ENCODE measurements around the gene KLK12.
"Not testable (repeated sequence)": the region's sequence is repeated elsewhere in the genome, so short reads cannot be mapped to it uniquely, and the experiment has no call there.

Gene KLK12

DNA sequence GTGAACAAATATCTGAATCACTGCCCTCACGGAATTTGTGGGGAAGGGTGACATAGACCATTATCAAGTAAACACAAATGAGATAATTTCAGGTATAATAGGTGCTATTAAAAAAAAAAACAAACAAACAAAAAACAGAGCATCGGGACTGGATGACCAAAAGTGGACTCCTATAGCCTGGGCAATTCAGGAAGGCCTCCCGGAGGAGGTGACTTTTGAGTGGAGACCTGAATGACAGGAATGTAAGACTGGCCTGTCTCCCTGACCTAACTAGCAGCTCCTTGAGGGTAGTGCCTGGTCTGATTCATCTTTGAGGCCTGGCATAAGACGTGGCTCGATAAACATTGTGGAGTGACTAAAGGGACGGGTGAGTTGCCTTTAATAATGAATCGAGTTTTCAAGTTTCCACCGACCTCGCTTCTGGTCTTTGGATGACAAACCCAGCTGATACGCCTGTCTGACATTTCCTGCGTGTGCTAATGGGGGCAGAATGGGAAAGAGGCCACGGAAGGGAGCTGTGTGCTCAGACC, 22.1 kb downstream of the KLK12 start:
- DNase-seq = no peak

DNA sequence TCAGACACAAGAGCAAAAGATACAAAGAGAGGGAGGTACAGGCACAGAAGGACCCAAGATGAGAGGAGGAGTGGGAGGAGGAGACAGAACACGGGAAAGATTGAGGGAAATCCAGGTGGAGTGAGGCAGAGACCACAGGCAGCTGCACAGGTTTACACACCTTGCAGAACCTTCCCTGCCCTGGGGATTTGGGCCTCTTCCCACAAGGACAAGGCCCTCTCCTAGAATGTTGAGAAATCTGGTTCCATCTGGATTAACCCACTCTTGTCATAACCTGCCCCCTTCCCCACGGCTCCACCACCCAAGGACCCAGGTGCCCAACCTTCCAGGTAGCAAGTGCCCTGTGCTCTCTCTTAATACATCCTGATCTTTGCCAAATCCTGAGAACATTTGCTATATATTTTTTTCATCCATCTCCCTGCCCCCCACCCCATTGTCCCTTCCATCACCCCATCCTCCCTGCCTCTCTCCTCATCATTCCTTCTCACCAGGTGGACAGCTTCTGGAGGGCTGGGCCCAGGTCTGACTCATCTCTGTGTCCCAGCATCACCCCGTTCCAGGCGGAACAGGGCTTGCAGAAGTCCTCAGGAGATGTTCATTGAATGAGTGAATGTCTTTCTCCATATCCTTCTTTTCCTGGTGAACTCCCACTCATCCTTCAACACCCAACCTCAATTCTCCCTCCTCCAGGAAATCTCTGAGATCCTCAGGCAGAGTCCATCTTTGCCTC, 24.6 kb downstream of the KLK12 start:
- DNase-seq = no peak

DNA sequence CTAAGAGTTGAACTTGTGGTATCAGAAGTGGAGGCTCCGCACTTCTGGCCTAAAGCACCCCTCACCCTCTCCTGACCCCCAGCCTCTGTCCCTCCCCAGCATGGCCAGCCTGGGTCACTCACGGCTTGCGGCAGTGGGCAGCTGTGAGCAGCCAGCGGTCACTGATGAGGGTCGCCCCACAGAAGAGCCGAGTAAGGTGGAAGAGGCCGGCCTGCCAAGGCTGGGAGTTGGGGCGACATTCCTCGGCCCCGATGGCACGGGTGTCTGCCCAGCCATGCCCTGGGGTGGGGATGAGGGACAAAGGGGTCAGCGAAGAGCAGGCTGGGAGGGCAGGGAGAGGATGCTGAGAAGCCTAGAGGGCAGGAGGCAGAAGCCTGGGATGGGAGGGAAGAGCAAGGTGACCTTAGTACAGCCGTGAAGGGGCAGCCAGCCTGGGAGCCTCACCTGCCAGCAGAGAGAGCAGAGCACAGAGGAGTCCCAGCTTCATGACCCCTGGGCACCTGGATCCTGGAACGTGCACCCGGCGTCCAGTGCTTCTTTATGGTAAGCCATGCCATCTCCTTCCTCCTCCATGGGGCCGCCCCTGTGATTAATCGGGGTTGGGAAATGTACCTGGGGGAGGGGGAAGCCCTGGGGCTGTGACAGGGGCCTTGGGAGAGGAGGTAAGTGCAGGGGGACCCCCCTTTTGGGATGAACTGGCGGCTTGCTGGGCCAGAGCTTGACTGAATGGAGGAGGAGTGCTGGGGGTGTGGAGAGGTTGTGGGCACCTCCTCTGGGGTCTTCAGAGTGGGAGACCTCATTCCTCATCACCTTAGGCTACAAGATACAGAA, 25.5 kb downstream of the KLK12 start:
- no peak for DNase-seq

DNA sequence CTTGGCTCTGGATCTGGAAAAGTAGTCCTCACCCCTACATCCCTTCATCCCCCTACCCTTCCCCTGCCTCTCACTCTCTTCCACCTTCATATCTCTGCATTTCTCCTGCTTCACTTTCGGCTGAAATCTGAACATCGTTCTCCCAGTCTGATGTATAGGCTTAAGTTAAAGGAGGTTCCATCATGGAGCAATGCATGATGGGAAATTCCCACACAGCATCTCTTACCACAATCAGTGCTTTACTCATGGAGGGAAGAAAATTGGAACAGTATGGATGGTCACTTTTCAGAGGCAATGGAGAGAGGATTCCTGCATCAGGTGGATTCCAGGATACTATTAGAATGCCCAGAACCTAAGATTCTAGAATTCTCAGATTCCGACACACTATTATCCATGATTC, 27.3 kb downstream of the KLK12 start:
- DNase-seq = no peak

DNA sequence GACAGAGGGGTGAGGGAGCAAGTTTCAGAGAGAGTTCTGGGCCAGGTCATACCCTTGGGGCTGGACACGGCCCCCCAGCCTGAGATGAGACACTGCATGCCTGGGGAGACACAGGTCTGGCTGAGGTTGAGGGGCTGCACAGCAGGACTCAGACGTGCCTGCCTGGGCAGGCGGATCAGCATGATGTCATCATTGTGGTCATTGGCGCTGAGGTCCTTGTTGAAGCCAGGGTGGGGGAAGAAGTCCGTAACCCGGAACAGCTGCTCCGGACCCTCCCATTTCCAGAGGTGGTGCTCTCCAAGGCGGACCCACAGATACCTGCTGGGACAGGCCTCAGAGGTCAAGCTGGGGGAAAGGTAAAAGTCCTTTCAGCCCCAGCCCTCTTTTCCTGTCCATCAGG, 28.4 kb downstream of the KLK12 start:
- DNase-seq = no peak

DNA sequence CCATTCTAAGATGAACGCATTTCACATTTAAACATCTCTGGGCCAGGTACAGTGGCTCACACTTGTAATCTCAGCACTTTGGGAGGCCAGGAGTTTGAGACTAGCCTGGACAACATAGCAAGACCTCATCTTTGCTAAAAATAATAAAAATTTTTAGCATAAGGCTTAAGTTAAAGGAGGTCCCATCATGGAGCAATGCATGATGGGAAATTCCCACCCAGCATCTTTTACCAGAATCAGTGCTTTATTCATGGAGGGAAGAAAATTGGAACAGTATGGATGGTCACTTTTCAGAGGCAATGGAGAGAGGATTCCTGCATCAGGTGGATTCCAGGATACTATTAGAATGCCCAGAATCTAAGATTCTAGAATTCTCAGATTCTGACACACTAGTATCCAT, 29.6 kb downstream of the KLK12 start:
- DNase-seq = no peak

DNA sequence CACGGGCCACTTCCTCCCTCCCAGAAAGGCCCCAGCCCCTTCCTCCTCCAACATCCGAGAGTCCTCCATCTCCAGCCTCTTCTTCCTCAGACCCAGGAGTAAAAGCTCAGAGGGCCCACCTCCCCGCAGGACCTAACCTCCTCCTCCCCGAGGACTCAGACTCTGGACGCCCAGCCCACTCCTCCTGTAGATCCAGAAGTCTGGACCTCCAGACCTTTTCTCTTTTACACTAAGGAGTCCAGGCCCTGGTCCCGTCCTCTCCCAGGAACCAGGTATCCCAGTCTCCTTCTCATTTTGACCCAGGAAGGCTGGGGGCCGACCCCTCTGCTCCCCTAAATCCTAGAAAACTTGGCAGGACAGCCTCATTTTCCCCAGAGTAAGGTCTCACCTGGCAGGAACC, 31.5 kb downstream of the KLK12 start:
- no peak for DNase-seq

DNA sequence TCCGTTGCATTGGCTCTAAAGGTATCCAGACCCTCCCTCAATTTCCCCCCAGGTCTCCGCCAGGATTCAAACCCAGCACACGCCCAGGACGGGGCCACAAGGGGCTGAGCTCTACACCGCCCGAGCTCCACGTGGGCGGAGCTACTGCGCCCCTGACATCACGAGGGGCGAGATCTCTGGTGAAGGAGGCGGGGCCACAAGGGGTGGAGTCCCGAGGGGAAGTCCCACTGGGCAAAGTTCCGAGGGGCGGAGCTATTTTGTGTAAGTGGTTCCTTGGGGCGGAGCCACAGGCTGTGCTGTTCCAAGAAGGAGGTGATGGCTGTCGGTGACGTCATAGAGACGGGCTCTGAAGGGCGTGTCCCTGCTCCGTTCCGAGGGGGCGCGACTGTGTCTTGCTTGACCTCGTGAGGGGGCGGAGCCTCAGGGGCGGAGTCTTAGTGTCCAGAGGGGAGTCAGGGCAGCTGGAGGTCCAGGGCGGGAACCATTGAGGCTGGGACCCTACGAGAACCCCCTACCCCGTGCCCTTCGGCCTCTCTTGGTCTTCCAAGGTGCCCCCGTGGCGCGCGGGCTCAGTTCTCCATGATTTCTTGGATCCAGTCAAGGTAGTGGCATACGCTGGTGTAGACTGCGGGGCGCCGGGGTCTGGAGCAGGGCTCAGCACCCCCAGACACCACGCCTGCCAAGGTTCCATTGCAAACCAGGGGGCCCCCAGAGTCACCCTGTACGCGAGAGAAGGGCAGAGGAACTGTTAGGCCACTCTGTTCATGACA, 32.1 kb downstream of the KLK12 start:
- no peak for DNase-seq

DNA sequence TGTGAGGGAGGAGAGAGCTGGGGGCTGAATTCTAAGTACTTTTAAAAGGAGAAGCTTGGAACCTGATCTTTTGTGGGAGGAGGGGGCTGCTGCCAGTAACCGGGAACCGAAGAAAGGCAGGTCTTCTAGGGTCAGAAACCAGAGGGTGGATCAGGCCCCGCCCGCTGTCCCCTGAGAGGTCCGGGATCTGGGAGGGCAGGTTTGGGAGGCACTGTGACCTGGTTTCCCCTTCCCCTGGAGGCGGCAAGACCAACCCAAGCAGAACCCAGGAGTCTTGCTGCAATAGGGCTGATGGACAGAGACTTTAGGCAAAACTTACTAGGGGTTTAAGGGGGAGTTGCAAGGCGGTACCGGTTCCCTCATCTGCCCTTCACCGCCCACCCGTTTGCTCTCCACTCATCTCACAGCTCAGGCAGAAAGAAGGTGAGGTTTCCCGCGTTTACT, 32.7 kb downstream of the KLK12 start:
- no peak for DNase-seq

DNA sequence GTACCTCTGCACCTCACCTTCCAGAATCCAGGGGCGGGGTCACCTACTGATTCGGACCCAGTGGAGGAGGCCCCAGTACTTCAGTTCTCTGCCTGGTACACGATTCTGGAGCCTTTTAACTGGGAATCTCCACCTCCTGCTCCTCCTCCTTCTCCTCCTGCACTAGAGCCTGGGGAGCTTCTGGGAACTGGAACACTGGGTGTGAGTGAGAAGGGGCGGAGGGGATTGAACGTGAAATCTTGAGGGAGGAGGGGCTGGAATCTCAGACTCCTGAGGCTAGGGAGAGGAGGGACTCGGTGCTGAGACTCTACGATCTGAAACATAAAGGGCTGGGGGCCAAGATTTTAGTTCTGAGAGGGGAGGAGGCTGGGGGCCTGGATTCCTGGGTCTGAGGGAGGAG, 33.3 kb downstream of the KLK12 start, which contains the start of gene KLK8:
Gene KLK8, minus strand, starts transcription at position 90 of the 400 bp plus-strand sequence. CDS start 437 bp downstream, outside the sequence.
- DNase-seq = no peak

DNA sequence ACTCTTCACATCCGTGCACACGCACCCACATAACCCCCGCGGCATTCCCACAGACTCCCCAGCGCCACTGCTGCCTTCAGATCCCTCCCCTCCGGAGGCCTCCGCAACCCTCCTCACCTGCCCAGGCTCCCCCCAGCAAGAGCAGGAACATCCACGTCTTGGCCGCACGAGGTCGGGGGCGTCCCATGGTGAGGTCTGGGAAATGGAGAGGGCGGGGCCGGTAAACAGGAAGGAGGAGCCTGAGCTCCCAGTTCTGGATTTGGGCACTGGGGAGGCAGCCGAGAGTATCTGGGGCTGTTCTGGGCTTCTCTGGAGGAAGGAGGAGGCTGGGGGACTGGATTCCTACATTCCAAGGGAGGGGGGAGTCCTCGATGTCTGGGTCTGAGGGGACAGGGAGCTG, 33.8 kb downstream of the KLK12 start:
- DNase-seq = no peak

DNA sequence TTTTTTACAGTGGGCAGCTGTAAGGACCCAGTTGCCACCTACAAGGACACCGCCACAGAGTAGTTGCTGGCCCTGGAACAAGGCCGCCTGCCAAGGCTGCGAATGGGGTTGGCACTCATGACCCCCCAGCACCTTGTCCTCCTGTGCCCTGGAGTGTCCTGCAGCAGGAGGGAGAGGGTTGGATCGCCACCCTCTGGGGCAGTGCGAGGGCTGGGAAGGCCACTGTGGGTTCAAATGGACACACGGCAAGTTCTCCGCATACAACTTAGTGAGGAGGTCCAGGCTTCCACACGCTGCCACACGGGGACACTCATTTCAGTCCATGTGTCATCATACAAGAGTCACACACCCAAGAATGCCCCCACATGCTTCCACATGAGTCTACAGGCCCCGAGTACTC, 34.4 kb downstream of the KLK12 start:
- no peak for DNase-seq

DNA sequence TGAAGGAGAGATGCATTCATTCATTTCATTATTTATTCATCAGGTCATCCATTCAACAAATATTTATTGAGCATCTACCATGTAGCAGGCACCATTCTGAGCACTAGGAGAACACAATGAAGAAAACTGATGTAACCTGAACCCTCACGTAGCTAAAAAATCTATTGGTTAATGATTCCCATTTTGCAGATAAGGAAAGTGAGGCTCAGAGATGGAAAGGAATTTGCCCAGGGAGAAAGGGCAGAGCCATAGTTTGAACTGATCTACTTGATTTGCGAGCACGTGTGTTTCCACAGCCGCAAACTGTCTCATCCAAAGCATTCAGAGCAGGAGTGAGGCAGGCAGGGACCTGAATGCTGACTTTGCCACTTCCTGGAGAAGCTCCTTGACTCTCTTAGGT, 36.1 kb downstream of the KLK12 start:
- DNase-seq = no peak

DNA sequence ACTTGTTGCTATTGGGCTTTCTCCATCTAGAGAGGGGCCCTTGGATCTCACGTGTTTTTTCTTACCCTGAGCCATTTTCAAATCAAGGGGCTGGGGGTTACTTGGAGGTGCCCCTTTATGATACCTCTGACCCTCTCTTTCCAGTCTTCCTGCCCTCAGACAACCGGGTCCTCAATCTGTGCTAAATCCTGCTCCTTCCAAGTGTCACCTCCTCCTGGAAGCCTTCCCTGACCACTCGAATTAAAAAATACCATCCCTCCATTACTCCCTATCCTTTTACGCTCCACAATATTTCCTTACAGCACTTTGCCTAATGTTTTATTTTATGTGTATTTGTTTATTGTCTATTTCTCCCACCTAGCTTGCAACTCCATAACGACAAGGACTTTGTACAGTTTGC, 36.7 kb downstream of the KLK12 start:
- no peak for DNase-seq

DNA sequence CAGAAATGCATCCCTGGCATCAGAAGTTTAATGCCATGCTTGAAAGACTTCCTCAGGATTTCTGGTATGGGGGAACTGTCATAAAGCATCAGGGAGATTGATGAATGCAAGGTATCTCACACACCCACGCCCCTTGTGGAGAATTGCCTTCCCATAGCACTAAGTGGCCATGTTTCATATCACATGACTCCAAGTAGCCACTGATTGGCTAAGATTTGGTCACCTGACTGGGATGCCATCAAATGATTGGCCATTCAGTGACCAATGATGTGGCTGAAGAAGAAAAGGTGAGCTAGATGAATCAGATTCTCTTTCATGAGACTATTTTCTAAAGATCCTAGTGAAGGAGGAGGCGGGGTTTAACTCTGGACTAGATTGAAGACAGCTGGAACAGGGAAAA, 40.7 kb downstream of the KLK12 start:
- no peak for DNase-seq

DNA sequence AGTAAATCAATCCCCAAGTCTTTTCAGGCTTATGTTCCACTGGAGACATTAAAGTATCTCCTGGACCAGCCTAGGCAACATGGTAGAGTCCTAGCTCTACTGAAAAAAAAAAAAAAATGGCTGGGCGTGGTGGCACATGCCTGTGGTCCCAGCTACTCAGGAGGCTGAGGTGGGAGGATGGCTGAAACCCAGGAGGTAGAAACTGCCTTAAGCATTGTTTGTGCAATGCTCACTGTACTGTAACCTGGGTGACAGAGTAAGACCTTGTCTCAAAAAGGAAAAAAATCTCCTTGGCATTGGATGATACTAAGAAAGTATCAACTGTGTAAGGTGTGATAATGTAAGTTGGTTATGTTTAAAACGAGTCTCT, 42.2 kb downstream of the KLK12 start:
- no peak for DNase-seq

DNA sequence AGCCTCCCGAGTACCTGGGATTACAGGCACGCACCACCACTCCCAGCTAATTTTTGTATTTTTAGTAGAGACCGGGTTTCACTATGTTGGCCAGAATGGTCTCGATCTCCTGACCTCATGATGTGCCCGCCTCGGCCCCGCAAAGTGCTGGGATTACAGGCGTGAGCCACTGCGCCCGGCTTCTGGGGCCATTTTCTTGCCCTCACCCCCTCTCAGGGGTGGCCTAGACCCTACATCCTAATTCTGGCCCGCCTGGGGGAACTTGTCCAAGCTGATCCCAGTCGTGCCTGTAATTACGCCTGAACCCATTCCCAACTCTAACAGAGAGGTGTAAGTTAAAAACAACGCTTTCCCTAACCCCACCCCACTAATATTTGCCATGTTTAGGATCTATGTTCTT, 50.4 kb downstream of the KLK12 start:
- not testable (repeated sequence) for DNase-seq

DNA sequence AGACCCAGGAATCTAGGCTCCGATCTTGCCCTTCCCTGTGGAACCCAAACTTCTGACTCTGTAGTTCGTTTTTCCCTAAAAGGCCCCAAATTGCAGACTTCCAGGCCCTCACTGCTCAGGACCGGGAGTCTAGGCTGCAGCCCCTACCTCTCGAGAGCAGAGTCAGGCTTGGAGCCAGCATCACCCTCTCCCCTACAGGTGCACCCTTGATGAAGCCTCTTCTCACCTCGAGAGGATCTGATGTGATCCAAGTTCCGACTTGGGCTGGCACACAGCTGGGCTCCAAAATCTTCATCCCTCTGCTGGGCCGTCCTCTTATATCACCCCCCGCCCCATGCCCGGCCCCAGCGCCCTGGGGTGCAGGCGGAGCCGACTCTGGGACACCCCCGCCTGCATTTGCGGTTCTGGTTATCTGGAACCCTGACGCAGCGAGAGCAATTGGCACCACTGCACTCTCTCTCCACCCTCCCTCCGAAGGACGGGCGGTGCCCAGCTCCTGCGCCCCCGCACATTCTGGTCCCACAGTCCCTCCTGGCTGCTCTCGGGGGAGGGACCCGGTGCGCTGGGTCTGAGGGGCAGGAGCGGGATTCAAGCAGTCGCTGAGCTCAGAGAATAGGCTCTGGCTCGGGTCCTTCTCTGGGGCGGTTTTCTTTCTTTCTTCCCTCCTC, 51.0 kb downstream of the KLK12 start, which contains the start of gene KLK7:
Gene KLK7, minus strand, starts transcription at position 293 of the 668 bp plus-strand sequence. CDS start 1,518 bp downstream, outside the sequence.
- no peak for DNase-seq

DNA sequence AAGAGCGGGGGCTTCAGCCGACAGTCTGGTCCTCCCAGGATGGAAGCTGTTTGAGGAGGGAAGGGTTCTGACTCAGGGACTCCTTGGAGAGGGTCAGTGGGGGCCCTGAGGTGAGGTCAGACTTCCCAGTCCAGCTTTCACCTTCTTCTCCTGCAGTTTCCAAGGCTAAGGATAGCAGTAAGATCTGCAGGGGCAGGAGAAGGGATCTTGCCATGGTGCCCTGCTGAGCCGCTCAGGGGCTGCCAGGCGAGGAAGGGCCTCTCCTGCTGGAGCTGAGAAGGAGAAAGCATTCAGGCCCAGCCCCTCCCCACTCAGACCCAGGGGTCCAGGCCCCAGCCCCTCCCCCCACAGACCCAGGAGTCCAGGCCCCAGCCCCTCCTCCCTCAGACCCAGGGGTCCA, 52.6 kb downstream of the KLK12 start:
- no peak for DNase-seq

DNA sequence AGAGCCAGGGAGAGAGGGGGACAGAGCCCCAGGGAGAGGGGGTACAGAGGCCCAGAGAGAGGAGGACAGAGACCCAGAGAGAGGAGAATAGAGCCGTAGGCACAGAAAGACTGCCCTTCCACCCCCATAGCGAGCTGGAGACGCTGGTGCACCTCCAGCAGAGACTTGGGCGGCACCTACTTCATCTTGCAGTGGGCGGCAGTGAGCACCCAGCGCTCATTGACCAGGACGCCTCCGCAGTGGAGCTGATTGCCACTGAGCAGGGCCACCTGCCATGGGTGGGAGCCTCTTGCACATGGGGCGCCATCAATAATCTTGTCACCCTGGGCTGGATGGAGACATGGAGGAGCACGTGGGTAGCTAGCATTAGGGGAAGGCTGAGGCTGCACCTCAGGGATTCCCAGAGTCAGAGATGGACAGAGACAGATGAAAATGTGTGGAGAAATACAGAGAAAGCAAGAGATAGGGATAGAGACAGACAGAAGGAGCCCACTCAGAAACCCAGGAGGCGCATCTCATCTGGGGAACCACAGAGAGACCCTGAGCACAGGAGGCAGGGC, 53.1 kb downstream of the KLK12 start:
- no peak for DNase-seq

DNA sequence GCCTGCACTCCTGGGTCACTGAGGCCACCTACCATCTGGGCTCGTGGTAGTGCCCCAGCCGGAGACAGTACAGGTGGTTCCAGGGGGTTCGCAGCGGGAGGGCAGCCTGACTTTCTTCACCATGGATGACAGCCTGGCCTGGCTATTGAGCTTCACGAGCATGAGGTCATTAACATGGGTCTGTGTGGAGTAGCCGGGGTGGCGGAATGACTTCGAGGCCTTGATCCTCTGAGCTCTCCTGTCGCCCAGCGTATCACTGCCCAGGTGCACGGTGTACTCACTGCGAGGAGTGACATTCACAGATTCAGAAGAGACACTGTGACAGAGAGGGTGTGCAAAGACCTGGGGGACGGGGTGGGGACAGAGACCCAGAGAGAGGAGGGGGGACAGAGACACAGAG, 54.6 kb downstream of the KLK12 start:
- DNase-seq = no peak

DNA sequence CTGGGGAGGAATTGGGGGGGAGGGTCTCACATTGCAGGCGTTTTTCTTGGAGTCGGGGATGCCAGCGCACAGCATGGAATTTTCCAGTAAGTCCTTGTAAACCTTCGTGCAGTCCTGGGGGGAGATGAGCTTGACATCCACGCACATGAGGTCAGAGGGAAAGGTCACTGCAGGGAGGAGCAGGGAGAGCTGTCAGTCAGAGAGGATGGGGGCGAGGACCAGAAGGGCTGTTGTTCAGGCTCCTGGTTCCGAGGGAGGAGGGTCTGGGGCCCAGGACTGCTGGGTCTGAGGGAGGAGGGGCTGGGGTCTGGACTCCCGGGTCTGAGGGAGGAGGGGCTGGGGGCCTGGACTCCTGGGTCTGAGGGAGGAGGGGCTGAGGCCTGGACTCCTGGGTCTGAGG, 55.0 kb downstream of the KLK12 start:
- no peak for DNase-seq
